HG03575 (cell line): ENCODE data around the gene ARMC12.

Source experiments
- ATAC-seq: cut with Tn5 transposase; IDR thresholded peaks from one replicate; pipeline ENCODE4 v1.9.1; 2021; ENCODE audit not compliant: unreplicated experiment, insufficient number of reproducible peaks, low FRiP score; ENCODE audit errors: extremely low read depth

ARMC12 gene

DNA sequence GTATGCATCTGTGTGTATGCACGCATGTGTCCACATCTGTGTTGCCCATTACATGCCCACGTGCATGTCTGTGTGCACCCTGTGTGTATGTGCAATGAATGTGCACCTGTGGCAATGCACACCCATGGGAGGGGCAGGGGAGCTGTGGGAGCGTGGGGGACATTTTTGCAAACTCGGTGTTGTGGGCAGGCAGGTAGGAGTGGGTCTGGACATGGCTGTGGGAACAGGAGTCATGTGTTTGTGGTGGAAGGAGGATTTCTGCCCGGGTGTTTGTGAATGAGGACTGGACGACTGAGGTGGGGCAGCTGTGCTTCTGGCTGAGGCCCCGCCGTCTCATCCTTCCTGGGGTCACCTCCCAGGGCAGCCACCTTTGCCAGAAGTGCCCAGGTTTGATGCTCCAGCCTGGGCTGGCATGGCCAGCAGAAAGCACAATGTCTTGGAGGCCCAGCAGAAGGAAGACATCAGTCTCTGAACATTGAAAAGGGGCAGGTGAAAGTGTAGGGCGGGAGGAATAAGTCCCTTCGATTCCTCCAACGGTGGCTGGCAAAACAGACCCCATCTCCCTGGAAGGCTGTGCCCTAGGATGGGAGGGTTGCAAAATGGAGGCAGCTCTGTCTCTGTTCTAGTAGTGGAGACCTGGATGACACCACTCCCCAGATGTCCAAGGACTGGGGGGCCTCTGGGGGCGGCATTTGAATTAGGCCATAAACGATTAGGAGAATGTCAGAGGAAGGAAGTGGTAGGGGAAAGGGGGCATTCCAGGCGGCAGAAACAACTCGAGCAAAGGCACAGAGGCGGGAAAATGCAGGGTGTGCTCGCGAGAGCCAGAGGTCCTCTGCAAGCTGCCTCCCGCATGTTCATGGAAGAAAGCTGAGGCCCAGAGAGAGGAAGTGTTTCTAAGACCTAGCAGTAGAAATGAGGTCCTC is 19.1 kb upstream of the ARMC12 start:
- no peak for ATAC-seq

DNA sequence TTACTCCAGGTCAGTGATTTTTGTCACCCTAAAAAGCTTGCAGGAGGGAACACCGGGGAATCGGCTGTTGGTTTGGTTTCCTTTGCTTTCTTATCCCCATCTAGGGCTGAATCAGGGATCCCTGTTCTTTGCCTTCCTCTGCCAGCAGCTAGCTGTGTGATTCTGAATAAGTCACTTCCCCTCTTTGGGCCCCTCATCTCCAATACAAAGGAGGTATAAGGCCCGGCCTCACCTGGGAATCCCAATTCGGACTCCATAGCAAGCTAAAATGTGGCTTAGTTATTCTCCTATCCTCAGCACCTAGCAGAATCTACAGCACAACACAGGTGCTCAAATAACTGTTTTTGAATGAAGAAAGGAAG is 18.5 kb upstream of the ARMC12 start:
- ATAC-seq: no peak

DNA sequence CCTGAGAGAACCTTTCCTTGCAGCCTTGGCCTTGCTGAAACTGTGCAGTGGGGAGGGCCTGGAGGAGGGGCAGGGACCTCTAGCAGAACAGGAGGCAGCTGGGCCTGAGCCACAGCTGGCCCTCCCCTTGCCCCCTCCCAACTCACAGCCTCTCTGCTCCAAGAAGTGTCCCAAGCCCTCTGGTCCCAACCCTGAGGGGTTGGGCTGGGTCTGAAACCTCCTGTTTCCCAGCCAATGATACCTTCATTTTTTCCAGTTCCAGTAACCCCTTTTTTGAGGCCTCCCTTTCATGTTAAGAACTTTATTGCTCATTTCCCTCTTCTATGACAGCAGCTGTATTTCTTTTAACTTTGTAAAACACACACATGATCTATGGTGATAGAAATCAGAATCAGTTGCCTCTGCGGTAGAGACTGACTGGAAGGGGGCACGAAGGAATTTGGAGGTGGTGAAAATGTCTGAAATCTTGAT is 17.9 kb upstream of the ARMC12 start:
- ATAC-seq: no peak

DNA sequence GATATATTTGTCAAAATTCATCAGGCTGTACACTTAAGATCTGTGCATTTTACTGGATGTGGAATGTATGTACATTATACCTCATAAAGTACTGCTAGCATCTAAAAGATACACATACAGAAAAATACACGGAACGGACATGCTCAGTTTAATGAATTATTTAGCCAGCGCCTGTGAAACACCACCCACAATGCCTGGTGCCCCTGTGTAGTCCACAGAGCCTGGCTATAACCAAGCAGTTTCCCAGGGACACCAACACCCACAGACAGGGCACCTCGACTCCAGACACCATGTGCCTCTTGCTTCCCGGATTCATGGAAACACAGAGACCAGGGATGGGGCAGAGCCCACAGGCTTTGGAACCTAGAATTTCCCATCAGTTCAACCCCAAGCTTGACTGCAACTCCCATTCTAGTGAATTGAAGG is 17.4 kb upstream of the ARMC12 start:
- no peak for ATAC-seq

DNA sequence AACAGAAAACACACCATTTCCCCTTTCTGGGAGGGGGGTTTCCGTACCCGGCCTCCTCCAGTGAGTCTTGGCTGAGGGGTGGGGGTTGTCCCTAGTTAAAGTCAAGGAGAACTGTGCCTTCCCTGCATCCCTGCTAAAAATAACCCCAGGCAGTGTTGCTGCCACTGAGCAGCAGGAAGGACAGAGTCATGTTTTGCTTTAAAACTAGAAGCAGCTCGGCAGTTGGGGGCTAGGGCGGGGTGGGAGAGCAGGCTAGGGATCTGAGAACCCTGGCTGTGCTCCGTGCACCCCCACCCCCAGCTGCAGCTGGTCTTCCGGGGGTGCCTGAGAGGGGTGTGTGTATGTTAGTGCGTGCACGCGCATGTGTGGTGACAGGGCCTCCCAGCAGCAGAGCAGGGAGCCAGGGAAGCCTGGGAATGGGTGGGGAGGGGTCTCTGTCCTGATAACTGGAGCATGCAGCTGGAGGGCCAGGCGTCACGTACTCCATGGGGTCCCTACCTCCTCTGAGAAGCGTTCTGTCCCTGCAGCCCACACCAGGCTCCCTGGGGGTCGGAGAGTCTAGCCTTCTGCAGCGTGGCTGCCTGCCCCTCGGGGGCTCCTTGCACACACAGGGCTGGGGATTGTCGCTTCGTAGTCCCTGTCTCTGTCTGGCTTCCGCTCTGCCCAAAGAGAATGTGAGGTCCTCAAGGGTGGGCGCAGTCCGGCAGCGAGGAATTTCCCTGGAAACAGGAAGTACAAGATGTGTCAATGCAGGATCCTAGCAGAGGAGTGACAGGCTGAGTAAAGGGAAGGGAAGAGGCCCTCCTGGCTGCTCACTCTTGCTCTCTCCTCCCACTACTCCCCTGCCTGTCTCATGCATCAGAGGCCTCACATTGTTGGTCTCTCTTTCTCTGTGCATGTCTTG is 16.8 kb upstream of the ARMC12 start:
- ATAC-seq: no peak

DNA sequence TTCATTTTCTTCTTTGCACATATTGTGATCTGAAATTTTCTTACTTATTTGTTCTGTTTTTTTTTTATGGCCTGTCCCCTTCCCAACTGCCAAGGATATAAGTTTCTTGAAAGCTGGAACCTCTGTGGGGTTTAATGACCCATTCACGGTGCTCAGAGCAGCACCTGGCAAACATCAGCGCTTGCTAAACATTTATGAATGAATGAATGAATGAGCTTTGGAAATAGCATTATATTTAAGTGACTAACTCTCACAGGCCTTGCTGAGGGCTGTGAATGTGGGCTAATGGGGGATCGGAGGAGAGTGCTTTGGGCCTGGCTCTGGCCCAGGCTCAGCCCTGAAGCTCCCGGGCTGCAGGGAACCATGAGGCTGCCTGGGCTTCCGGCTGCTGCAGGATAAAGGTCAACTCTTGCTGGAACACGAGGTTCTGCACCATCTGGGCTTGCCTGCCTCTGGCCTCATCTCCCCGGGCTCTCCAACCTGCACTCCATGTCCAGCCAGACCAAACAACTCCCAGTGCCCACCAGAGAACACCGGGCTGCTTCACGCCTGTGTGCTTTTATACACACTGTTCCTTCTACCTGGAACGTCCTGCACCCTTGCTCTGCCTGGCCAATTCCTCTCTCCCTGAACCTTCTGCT is 14.6 kb upstream of the ARMC12 start:
- ATAC-seq: no peak

DNA sequence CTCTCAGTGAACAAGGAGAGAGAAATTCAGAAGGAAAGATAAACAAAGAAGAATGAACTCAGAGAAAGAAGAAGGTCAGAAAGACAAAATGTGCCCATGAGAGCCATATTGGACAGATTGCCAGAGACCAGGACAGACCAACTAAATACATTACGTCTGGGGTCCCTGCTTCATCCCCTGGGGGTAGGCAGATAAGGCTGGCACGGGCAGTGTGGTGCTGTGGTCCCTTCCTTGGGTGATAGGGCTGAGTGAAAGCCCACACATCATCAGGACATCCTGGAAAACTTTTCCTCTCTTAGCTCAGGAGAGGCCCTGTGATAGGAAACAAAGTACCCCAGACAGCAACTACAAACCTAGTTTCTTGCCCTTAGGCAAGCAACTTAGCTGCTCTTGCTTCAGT is 13.2 kb upstream of the ARMC12 start:
- ATAC-seq: no peak

DNA sequence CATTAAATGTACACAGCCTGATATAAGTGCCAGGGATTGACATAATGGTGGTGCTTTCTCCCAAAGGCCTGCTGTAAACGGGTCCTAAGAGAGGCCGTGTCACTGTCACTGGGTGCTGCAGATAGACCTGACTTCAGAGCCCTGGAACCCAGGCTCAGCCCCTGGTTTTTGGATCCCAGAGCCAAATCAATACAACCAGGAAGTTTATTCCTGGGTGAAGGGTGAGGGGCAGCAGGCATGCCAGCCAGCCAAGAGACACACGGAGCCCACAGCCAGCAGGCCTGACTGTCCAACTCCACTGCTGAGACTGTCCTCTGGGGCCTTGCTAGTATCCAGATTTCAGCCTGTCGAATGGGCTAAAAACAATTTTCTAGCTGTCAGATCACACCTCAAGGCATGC is 12.8 kb upstream of the ARMC12 start:
- no peak for ATAC-seq

DNA sequence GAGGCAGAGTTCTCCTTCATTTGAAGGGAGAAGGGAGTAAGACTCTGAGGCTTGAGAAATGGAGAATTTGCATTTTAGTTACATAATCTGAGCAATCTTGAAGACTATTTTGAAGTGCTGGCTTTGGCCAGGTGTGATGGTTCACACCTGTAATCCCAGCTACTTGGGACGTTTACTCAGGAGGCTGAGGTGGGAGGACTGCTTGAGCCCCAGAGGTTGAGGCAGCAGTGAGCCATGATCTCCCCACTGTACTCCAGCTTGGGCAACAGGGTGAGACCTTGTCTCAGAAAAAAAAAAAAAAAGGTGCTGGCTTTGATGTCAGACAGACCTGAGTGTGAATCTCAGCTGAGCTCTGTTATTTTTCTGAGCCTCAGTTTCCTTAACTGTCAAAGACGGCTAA is 12.4 kb upstream of the ARMC12 start:
- ATAC-seq: no peak

DNA sequence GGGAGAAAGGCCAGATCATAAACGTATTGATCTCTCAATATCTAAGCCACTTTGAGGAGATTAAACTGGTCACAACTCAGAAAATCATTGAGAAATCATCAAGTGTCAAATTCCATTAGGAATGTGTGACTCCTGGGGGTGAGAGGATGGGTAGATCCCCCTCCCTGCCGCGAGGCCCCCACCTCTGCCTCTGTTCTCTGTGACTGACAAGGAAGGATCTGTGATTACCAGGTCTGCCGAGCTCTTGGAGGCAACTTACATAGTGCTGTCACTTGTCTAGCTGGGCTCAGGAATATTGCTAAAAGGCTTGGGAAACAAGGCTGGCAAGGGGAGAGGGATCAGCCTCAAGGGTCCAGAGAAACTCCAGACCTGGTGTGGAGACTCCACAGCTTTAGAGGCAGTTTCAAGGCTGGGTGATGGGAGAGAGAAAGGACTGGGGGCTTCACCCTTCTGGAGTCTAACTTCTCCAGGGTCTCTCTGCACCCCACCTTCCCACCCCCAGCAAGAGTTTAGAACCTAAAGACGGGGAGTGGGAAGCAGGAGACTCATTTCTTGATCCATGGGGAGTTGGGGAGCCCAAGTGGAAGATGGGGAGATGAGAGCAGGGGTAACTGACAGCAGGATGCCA is 11.6 kb upstream of the ARMC12 start:
- ATAC-seq: no peak

DNA sequence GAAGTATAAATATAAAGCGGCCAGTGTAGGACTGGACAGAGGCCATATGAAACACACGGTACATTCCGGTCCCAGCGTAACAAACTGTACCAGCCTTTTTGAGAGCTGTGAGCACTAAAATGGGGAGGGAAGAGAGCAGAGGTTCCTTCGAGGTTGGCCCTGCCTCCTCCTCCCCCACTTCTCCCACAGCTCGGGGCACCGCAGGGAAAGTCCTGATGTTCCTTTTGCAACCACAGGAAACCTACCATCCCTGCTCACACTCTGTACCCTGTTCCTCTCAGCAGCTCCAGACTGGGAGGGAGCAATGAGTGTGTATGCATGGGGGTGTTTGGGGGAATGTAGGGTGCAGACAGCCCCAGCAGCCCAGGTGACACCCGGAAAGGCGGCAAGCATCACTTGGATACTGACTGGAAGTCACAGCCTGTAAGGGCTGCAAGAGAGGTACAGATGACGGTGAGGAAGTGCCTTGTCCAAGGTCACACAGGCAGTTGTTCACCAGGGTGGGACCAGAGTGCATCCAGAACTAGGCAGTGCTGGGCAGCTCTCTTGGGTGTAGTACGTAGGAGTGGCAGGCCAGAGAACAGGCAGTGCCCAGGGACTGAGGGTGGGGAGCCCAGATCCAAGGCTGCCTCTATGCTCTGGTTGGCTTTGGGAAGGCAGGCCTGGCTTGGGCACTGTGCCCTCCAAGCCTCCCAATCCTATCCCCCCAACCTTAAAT is 11.0 kb upstream of the ARMC12 start:
- ATAC-seq: no peak

DNA sequence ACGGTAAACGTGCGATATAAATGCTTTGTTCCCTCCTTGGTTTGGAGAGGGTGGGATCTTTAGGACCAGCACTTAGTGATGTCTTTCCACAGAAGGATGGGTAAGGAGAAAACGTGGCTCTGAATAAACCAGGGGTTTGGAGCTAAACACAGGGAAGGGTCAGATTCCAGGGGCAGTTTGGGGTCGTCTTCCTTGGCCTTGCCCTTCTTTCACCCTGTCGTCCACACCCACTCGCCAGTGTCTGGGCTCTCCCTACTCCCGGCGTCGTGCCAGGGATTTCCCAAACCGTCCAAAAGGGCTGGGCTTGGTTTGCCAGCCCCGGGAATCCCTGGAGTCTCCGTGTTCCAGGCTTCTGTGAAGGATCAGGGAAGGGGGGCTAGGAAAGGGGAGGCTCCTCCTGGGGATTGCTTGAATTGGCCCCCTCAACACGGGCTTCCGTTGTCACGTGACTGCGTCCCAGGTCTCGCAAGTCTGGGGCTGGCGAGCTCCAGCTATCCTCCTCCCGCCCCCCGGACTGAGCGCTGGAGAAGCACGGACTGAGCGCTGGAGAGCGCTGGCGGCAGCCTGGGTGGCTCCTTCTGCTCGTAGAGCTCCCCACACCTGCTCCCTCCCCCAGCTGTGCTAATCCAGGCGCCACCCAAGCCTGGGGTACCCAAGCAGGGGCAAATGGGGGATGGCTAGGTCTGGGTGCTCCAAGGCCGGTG is 9.4 kb upstream of the ARMC12 start:
- no peak for ATAC-seq

DNA sequence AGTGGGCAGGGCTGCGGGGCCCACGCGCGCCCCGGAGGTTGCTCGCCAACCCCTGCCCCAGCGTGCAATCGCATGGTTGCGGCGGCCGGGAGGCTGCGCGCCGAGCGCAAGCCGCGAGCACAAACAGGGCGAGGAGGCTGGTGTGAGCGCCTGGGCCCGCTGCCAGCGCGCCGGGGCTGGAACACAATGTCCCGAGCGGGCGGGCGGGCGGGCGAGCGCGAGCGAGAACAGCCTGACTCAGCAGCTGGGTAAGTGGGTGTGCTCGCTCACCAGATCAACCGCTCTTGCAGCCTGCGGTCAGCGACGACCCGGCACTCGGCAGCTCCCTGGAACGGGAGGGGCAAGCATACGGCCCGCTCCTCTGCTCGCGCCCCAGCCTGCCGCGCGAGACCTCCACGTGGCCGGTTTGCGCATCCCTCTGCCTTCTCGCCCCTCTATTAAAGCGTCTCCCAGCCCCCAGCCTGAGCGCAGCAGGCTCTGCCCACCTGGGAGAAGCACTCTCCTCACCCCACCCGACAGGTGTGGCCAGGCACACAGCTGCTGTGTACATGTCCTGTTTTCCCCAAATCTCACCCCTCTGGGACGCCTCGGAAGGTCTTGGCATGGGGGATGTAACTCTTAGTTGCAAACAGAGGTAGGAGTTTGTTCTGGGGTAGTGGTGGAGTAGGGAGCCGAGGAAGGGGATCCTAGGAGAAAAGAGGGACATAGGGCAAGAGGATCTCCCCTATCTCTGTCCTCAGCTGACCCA is 8.7 kb upstream of the ARMC12 start:
- no peak for ATAC-seq

DNA sequence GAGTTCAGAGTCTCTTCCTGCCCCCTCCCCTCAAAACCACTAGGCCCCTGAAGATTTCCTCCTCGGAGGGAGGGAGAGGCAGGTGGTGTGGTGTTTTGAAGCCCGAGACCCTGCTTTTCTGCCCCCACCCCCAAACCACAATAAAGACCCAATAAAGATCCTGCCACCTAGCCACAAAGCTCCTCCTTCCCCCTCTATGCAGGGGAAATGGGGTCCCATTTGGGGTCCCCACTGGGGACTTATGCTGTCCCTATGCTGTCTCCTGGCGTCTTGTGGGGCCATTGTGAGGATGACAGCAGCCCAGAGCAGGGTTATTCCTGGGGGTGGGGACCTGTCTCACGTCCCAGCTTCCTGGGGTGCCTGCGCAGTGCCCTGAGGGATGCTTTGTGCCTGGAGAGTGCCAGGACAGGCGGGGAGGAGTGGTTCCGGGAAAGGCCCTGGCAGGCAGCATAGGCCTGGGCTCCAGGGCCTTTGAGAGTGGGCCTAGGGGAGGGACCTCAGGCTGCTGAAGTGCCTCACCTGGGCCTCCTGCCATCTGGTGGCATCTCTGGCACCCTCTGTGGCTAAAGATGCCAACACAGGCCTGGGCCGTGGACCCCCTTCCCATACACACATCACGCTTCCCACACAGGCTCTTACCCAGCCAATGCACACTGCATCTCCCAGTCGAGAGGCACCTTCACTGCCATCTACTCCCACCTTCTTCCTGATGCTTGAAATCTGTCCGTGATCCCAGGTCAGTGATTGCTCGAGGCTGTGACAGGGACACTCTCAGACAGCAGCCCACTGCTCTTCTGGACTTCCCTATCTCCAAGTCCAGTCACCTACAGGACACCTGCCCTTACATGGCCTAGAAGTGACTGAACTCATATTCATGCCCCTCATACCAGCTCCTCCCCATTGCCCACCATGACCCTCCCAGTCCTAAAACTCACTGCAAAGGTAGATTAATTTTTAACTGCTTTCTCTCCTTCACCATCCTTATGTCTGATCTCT is 7.9 kb upstream of the ARMC12 start:
- ATAC-seq: no peak

DNA sequence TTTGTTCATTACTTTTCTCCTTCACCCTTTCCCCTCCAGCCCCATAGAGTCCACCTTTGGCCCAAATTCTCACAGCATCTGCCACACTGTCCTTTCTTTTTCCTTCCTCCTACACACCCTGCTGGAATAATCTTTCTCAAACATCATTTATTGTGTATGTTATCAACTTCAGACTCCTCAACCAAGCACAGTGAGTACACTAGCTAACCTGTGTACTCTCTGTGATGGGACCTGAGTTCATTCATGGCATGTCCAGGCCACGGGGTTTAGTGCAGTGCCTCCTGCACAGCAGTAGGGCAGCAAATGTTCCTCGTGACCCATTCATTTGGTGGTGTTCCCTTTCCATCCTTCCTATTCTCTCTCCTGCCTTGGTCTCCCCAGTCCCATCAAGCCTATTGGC is 7.1 kb upstream of the ARMC12 start:
- no peak for ATAC-seq

DNA sequence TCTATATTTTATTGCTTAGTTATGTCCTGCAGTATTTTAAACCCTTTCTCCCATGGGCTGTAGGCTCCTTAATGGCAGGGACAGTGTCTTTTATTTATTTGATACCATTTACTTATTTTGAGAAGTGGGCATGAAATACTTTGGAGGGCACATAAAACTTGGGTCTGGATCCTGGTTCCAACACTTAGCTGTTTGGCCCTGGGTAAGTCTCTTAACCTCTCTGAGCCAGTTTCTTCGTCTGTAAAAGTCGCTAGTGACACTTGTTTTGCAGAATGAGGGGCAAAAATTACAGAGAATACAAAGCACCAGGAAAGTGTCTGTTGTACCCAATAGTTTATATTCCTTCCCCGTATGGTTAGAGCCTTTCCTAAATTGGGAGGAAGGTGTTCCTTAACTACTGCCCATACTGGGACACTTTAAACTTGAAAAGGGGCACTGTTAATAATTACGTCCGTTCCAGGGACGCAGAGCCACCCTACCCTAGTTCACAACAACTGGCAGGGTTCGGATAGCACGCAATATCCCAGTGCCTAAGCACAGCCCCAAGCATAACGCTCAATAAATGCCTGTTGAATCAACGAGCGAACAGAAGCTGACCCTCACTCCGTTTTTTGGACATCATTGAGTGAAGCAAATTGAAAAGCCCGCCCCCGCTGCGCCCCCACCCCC is 6.0 kb upstream of the ARMC12 start:
- ATAC-seq: no peak
